Measurements from ENCODE around the gene CUL1.

The CUL1 gene

DNA sequence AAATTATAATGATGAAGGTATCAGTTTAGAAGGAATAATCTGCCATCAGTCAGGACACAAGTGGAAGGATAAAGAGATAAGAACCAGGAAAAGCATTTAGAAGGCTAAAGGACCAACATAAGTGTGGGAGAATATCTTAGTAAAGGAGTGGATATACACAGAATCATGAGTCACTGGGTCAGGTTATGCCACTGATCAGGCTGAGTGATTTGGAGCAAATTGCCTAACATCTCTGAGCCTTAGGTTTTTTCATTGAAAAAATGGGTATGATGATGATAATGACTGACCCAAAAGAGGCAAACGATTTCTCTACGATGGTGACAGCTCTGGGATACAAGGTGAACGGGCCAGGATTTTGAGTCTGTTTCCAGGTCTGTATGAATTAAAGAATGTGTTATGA is 2.8 kb upstream of the CUL1 start:
- TF ChIP-seq, protein P1, sequence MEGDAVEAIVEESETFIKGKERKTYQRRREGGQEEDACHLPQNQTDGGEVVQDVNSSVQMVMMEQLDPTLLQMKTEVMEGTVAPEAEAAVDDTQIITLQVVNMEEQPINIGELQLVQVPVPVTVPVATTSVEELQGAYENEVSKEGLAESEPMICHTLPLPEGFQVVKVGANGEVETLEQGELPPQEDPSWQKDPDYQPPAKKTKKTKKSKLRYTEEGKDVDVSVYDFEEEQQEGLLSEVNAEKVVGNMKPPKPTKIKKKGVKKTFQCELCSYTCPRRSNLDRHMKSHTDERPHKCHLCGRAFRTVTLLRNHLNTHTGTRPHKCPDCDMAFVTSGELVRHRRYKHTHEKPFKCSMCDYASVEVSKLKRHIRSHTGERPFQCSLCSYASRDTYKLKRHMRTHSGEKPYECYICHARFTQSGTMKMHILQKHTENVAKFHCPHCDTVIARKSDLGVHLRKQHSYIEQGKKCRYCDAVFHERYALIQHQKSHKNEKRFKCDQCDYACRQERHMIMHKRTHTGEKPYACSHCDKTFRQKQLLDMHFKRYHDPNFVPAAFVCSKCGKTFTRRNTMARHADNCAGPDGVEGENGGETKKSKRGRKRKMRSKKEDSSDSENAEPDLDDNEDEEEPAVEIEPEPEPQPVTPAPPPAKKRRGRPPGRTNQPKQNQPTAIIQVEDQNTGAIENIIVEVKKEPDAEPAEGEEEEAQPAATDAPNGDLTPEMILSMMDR (IDR thresholded peaks at IDR 0.05; ENCODE audit: borderline replicate concordance, insufficient read depth, low read depth, low read length) = no peak
- no peak overlapping the region for H3K4me3 ChIP-seq (ENCODE audit: low read depth, low read length)

DNA sequence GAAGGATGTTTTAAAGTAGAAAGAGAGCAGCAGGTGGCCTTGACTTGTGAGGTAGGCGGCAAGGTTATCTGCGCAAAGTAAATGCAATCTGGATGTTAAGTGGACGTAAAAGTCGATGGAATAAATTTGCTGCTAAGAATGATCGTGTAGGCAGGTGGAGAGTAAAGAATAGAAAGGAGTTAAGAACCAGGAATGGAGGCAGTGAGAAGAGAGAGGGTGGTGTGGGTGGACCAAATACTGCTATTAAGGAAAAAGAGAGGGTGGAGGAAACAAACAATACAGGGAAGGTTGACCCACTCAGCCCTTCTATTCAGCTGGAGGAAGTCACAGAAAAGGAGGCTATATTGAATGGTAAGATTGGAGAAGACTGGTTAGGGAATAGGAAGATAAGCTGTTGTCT is 1.9 kb upstream of the CUL1 start:
- TF ChIP-seq, protein P1 (IDR thresholded peaks at IDR 0.05; ENCODE audit: borderline replicate concordance, insufficient read depth, low read depth, low read length) = no peak
- no peak overlapping the region for H3K4me3 ChIP-seq (ENCODE audit: low read depth, low read length)

DNA sequence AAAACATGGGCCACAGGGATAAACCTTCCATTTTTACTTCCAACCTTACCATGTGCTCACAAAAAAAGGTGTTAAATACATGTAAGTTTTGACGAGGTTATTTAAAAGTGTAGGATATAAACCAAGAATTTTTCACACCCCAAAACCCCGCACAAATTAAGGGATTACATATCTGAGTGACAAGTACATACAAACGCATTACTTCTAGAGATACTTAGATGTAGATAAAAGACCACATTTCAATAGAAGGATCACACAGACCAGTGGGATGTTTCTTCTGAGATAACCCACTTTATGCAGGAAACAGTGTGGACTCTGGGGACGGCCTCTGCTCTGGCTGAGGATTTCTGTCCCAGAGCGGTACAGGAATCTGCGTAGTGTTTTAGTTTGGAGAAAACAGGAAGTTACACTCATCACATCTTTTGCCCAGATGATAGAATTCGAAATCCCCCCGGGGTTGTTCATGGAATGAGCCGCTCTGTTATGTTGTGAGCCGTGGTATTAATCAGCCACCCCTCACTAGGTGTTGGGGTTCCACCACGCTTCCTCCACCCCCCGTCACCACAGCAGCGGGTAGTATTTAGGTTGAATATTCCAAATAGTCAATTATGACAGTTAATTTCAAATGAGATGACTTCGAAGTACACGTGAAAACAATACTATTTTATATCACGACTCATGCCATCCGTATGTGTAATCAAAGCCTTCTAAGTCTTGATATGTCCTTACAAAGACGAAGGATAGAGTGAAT is 1.3 kb upstream of the CUL1 start:
- peak overlapping the region; percentile 77 for H3K4me3 ChIP-seq (ENCODE audit: low read depth, low read length)
- TF ChIP-seq, protein P1 (IDR thresholded peaks at IDR 0.05; ENCODE audit: borderline replicate concordance, insufficient read depth, low read depth, low read length) = no peak

DNA sequence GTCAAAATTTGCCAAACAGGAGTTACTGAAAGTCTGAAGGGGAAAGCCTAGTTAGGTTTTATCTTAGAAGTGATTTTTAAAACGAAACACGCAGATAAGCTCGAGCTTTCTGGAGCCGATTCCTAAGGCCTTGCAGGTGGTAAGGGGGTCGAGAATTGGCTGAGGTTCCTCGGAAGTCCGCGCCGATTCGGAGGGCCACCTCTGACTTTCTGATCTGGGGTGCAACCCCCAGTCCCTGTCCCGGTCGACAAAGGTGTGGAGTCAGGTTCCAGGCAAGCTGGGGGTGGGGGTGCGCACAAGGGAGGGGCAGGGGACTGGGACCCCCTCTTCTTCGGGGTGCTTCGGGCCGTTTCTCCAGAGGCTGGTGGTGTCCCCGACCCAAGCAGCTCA is 701 bp upstream of the CUL1 start:
- peak overlapping the region; percentile 77 for H3K4me3 ChIP-seq (ENCODE audit: low read depth, low read length)
- TF ChIP-seq, protein P1 (IDR thresholded peaks at IDR 0.05; ENCODE audit: borderline replicate concordance, insufficient read depth, low read depth, low read length) = no peak

DNA sequence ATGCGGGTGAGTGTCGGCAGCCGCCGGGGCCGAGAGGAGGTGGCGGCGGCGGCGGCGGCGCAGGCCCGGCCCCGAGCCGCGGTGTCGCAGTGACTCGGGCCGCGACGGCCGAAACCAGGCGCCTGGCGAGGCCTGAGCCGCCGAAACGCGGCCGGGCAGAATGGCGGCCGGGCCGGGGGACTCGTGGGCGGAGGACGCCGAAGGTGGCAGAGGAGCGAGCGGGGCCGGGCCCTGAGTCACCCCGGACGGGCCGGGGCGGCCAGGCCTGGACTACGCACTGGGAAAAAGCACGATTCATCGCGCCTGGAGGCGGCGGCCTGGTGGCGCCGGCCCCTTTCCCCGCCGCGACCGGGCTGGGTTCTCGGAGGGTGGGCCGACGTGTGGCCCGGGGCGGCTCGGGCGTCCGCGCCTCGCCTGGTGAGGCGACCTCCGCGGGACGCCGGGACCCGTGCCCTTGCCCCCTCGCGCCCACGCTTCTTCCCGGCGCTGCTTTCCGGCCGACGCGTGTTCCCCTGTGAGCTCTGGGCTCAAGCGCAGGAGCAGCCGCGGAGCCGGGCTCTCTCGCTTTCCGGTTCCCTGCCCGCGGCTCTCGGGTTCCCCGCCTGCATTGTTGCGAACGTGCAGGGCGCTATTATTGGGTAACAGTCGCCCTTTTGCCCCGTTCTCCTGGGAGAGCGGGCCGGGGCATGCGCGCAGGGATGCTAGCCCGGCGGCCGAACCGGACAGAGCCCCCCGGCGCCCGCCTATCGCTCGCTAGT is 500 bp downstream of the CUL1 start:
- TF ChIP-seq, protein P1 (IDR thresholded peaks at IDR 0.05; ENCODE audit: borderline replicate concordance, insufficient read depth, low read depth, low read length) = 0 out of 2 replicates have a peak, but pooled peaks have one; percentile 3
- H3K4me3 ChIP-seq (ENCODE audit: low read depth, low read length) = peak overlapping the region; percentile 77

DNA sequence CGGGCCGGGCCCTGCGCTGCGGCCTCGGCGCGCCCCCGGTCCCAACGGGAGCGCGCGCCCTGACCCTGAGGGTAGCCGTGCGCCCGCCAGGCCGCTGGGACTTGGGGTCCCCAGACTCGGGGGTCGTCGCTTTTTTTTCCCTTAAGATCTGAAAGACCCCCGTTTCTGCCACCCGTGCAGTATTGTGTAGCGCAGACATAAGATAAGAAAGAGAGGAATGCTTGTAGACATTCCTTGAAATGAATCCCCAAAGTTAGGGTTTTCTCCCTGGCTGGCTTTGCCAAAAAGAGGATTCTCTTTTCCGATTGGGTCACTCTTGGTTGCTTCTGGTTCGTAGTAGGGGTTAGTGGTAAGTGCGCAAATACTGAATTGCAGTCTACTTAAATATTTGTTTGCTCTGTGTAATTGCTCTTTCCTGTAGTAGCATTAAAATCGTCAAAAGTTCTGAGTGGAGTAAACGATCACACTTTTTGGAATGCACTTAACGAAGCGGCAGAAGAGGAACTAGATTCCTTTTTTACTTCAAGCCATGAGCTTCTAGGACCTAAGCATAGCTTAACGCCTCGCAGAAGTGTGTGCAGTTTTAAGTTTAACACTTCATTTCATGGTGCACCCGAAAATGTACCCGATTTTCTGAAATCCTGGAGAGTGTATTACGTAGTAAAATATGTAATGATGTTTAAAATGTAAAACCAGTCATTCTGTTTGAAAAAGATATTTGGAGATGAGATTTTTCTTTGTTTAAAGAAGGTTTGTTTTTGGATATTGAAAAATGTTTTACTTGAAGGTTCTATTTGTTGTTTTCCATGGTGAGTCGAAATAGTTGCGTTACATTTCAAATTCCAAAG is 1.3 kb downstream of the CUL1 start:
- TF ChIP-seq, protein P1 (IDR thresholded peaks at IDR 0.05; ENCODE audit: borderline replicate concordance, insufficient read depth, low read depth, low read length) = no peak

More for the DNA sequence above, 1.3 kb downstream of the CUL1 start:
- peak overlapping the region; percentile 77 for H3K4me3 ChIP-seq (ENCODE audit: low read depth, low read length)

Measured in GM12875 (cell line).